Measurements from ENCODE around the gene PTPRU. TPM values are rescaled to one million over a fixed set of nuclear protein-coding genes. Genes with fewer than 3 reads are reported as not detected.

Gene PTPRU
- total RNA-seq, 5 donors from 2014 or later (not counting 1 experiment from before 2014, with no cell fraction given), result 0.13 to 0.82 (median 0.33) TPM; not detected in 2

- WGBS (ENCODE audit: insufficient coverage), result 84% methylated on average over 4 of the region's 4 CpGs
- ChIA-PET POLR2A (no interaction called here), CTCF (interaction anchor here in 1 of 2 donors (0.6 to 0.7 kb wide), 2 partner anchors 9 to 968 kb away, joined by 3 to 5 read pairs; no protein-coding TSS in a partner anchor)
- H3K27ac ChIP-seq (ENCODE audit: low read length), result no peak overlapping the region
- peaks cover 18% of the 10 kb centered on the region for H3K36me3 Mint-ChIP-seq
- DNase-seq, result no peak
- no peak for ATAC-seq (replicated peaks in 1 of 4)
- H3K9me3 Mint-ChIP-seq, result no peaks in the 10 kb centered on the region
- no peaks in the 10 kb centered on the region for H3K27me3 ChIP-seq (replicated peaks in 1 of 2; ENCODE audit: control insufficient read depth in 2 of 2, extremely low read depth in 1 of 2, insufficient read depth in 2 of 2, low read length in 1 of 2)
- no peaks in the 10 kb centered on the region for H3K9me3 ChIP-seq
- H3K4me3 Mint-ChIP-seq, result no peak overlapping the region
- H3K36me3 ChIP-seq (ENCODE audit: control insufficient read depth in 2 of 2, extremely low read depth in 1 of 2, insufficient read depth in 1 of 2, low read length in 1 of 2), result peaks cover 0 to 9% of the 10 kb centered on the region in 2 donors
- H3K4me1 ChIP-seq (ENCODE audit: control insufficient read depth in 1 of 2, extremely low read depth in 1 of 2, insufficient read depth in 2 of 2, low read length in 2 of 2), result peaks cover 0 to 8% of the 10 kb centered on the region in 2 experiments
- H3K4me1 Mint-ChIP-seq, result peaks cover 10 to 11% (median 10%) of the 10 kb centered on the region in 3 donors
- H3K27ac Mint-ChIP-seq, result no peak overlapping the region
- H3K27me3 Mint-ChIP-seq, result no peaks in the 10 kb centered on the region
- no peak overlapping the region for H3K4me3 ChIP-seq (ENCODE audit: control insufficient read depth in 1 of 2, extremely low read depth in 1 of 2, low read length in 1 of 2)
These were observed 11.0 kb upstream of the PTPRU start for GRCh38 chr1:29225361-29225760.

GRCh38 chr1:29227511-29227910 is 8.8 kb upstream of the PTPRU start:
- no peaks in the 10 kb centered on the region for H3K27me3 Mint-ChIP-seq
- H3K36me3 Mint-ChIP-seq, result peaks cover 9% of the 10 kb centered on the region
- no peaks in the 10 kb centered on the region for H3K9me3 Mint-ChIP-seq
- H3K27ac ChIP-seq (ENCODE audit: low read length), result no peak overlapping the region
- DNase-seq (no peak), ATAC-seq (replicated peaks in 1 of 4) (no peak)
- 100% methylated on average over 5 of the region's 5 CpGs for WGBS (ENCODE audit: insufficient coverage)
- H3K4me3 Mint-ChIP-seq, result no peak overlapping the region
- ChIA-PET POLR2A (no interaction called here), CTCF (no interaction called here)
- no peaks in the 10 kb centered on the region for H3K9me3 ChIP-seq
- peaks cover 20 to 21% (median 21%) of the 10 kb centered on the region in 3 donors for H3K4me1 Mint-ChIP-seq
- no peak overlapping the region for H3K27ac Mint-ChIP-seq
- H3K4me3 ChIP-seq (ENCODE audit: control insufficient read depth in 1 of 2, extremely low read depth in 1 of 2, low read length in 1 of 2), result no peak overlapping the region
- H3K36me3 ChIP-seq (ENCODE audit: control insufficient read depth in 2 of 2, extremely low read depth in 1 of 2, insufficient read depth in 1 of 2, low read length in 1 of 2), result peaks cover 0 to 6% of the 10 kb centered on the region in 2 donors
- no peaks in the 10 kb centered on the region for H3K27me3 ChIP-seq (replicated peaks in 1 of 2; ENCODE audit: control insufficient read depth in 2 of 2, extremely low read depth in 1 of 2, insufficient read depth in 2 of 2, low read length in 1 of 2)
- peaks cover 5 to 8% of the 10 kb centered on the region in 2 experiments for H3K4me1 ChIP-seq (ENCODE audit: control insufficient read depth in 1 of 2, extremely low read depth in 1 of 2, insufficient read depth in 2 of 2, low read length in 2 of 2)

- H3K4me3 Mint-ChIP-seq, result peak overlapping the region; percentile 90 to 99 (median 92)
- peak overlapping the region in 1 of 2 donors; percentile 93 for H3K27ac Mint-ChIP-seq
- peaks cover 7 to 11% of the 10 kb centered on the region in 2 donors for H3K27me3 Mint-ChIP-seq
- DNase-seq (no peak), ATAC-seq (replicated peaks in 1 of 4) (no peak)
- Histone ChIP-seq H3K4me3 (ENCODE audit: control insufficient read depth in 1 of 2, extremely low read depth in 1 of 2, low read length in 1 of 2) (peak overlapping the region; percentile 77 to 80), H3K9me3 (no peaks in the 10 kb centered on the region), H3K4me1 (ENCODE audit: control insufficient read depth in 1 of 2, extremely low read depth in 1 of 2, insufficient read depth in 2 of 2, low read length in 2 of 2) (peaks cover 5 to 8% of the 10 kb centered on the region in 2 experiments), H3K27me3 (replicated peaks in 1 of 2; ENCODE audit: control insufficient read depth in 2 of 2, extremely low read depth in 1 of 2, insufficient read depth in 2 of 2, low read length in 1 of 2) (peaks cover 0 to 4% of the 10 kb centered on the region in 2 experiments), H3K27ac (ENCODE audit: low read length) (peak overlapping the region; percentile 32), H3K36me3 (ENCODE audit: control insufficient read depth in 2 of 2, extremely low read depth in 1 of 2, insufficient read depth in 1 of 2, low read length in 1 of 2) (no peaks in the 10 kb centered on the region)
- 24% methylated on average over 3 of the region's 4 CpGs for WGBS (ENCODE audit: insufficient coverage)
- CTCF ChIA-PET, result interaction anchor here in 1 of 2 donors (0.7 kb wide), 1 partner anchor 331 kb away, joined by 4 read pairs; no protein-coding TSS in a partner anchor
- H3K9me3 Mint-ChIP-seq, result no peaks in the 10 kb centered on the region
- H3K36me3 Mint-ChIP-seq, result no peaks in the 10 kb centered on the region
- POLR2A ChIA-PET, result no interaction called here
- H3K4me1 Mint-ChIP-seq, result peaks cover 20 to 21% (median 21%) of the 10 kb centered on the region in 3 donors
These were observed 6.1 kb upstream of the PTPRU start for GRCh38 chr1:29230204-29230552.

GRCh38 chr1:29230553-29231378 is 5.6 kb upstream of the PTPRU start, which contains the start of gene MECR:
Gene MECR (minus strand): TSS chr1:29230934. CDS start chr1:29230906, 28 bp downstream.
- peak within 1 kb of the TSS; percentile 90 to 99 (median 92) for H3K4me3 Mint-ChIP-seq
- H3K27me3 ChIP-seq (replicated peaks in 1 of 2; ENCODE audit: control insufficient read depth in 2 of 2, extremely low read depth in 1 of 2, insufficient read depth in 2 of 2, low read length in 1 of 2), result peaks cover 0 to 6% of the 10 kb centered on the region in 2 experiments
- no peaks in the 10 kb centered on the region for H3K36me3 Mint-ChIP-seq
- H3K4me1 ChIP-seq (ENCODE audit: control insufficient read depth in 1 of 2, extremely low read depth in 1 of 2, insufficient read depth in 2 of 2, low read length in 2 of 2), result peaks cover 5 to 8% of the 10 kb centered on the region in 2 experiments
- WGBS (ENCODE audit: insufficient coverage), result 2% methylated on average over 34 of the region's 52 CpGs
- no peaks in the 10 kb centered on the region for H3K36me3 ChIP-seq (ENCODE audit: control insufficient read depth in 2 of 2, extremely low read depth in 1 of 2, insufficient read depth in 1 of 2, low read length in 1 of 2)
- H3K4me3 ChIP-seq (ENCODE audit: control insufficient read depth in 1 of 2, extremely low read depth in 1 of 2, low read length in 1 of 2), result peak within 1 kb of the TSS; percentile 77 to 80
- no peaks in the 10 kb centered on the region for H3K9me3 Mint-ChIP-seq
- peak within 1 kb of the TSS; percentile 32 for H3K27ac ChIP-seq (ENCODE audit: low read length)
- peak within 1 kb of the TSS; percentile 89 to 93 for H3K27ac Mint-ChIP-seq
- ChIA-PET CTCF (interaction anchor here in 1 of 2 donors (0.7 kb wide), 2 partner anchors 331 to 494 kb away, joined by 3 to 4 read pairs; partner anchors contain the start of gene YTHDF2), POLR2A (no interaction called here)
- no peaks in the 10 kb centered on the region for H3K9me3 ChIP-seq
- peaks cover 10 to 15% of the 10 kb centered on the region in 2 donors for H3K27me3 Mint-ChIP-seq
- DNase-seq (peak; percentile 84 to 96 (median 91)), ATAC-seq (replicated peaks in 1 of 4) (peak; percentile 95 to 98 (median 98))
- H3K4me1 Mint-ChIP-seq, result peaks cover 21 to 22% (median 22%) of the 10 kb centered on the region in 3 donors

- WGBS (ENCODE audit: insufficient coverage), result 84% methylated on average over 2 of the region's 3 CpGs
These were observed 3.9 kb upstream of the PTPRU start for GRCh38 chr1:29232387-29232786.

DNA sequence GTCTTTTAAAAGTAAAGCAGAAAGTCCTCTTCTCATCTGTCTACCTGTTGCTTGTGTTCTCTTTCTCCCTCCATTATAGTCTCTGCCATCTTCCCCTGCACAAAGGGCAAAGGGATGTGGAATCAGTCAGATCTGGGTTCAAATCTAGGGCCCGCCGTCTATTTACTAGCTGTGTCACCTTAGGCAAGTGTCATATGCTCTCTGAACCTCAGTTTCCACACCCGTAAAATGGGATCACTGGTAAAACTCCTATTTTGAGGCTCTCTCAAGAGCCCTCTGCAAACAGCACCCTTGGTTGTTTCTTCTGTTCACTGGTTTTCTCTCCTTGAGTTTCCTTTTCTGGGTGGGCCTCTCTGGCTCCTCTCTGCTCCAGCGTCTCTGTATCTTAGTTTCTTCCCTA is 2.6 kb upstream of the PTPRU start:
- H3K27me3 ChIP-seq (replicated peaks in 1 of 2; ENCODE audit: control insufficient read depth in 2 of 2, extremely low read depth in 1 of 2, insufficient read depth in 2 of 2, low read length in 1 of 2), result peaks cover 5 to 28% of the 10 kb centered on the region in 2 experiments
- Mint-ChIP-seq H3K4me3 (no peak overlapping the region), H3K27ac (no peak overlapping the region), H3K9me3 (no peaks in the 10 kb centered on the region), H3K4me1 (peaks cover 37 to 43% (median 38%) of the 10 kb centered on the region in 3 donors), H3K27me3 (peaks cover 27 to 33% of the 10 kb centered on the region in 2 donors), H3K36me3 (no peaks in the 10 kb centered on the region)
- ChIA-PET CTCF (no interaction called here), POLR2A (no interaction called here)
- H3K4me1 ChIP-seq (ENCODE audit: control insufficient read depth in 1 of 2, extremely low read depth in 1 of 2, insufficient read depth in 2 of 2, low read length in 2 of 2), result peaks cover 14 to 27% of the 10 kb centered on the region in 2 experiments
- no peak overlapping the region for H3K27ac ChIP-seq (ENCODE audit: low read length)
- no peak for ATAC-seq (replicated peaks in 1 of 4)
- no peak for DNase-seq
- WGBS (ENCODE audit: insufficient coverage), result 93% methylated on average over 4 of the region's 4 CpGs
- no peaks in the 10 kb centered on the region for H3K9me3 ChIP-seq
- no peak overlapping the region for H3K4me3 ChIP-seq (ENCODE audit: control insufficient read depth in 1 of 2, extremely low read depth in 1 of 2, low read length in 1 of 2)
- no peaks in the 10 kb centered on the region for H3K36me3 ChIP-seq (ENCODE audit: control insufficient read depth in 2 of 2, extremely low read depth in 1 of 2, insufficient read depth in 1 of 2, low read length in 1 of 2)

More at GRCh38 chr1:29232387-29232786, 3.9 kb upstream of the PTPRU start:
- H3K4me1 ChIP-seq (ENCODE audit: control insufficient read depth in 1 of 2, extremely low read depth in 1 of 2, insufficient read depth in 2 of 2, low read length in 2 of 2), result peaks cover 14 to 18% of the 10 kb centered on the region in 2 experiments
- ATAC-seq (replicated peaks in 1 of 4) (no peak), DNase-seq (no peak)
- H3K27me3 Mint-ChIP-seq, result peaks cover 20 to 26% of the 10 kb centered on the region in 2 donors
- H3K27ac ChIP-seq (ENCODE audit: low read length), result no peak overlapping the region
- peak overlapping the region in 1 of 3 donors; percentile 45 for H3K4me3 Mint-ChIP-seq
- no peak overlapping the region for H3K27ac Mint-ChIP-seq
- no peaks in the 10 kb centered on the region for H3K36me3 Mint-ChIP-seq
- ChIA-PET CTCF (interaction anchor here in 1 of 2 donors (0.5 kb wide), 1 partner anchor 115 kb away, joined by 4 read pairs; no protein-coding TSS in a partner anchor), POLR2A (no interaction called here)
- no peaks in the 10 kb centered on the region for H3K9me3 Mint-ChIP-seq
- H3K4me1 Mint-ChIP-seq, result peaks cover 32 to 35% (median 33%) of the 10 kb centered on the region in 3 donors
- no peaks in the 10 kb centered on the region for H3K36me3 ChIP-seq (ENCODE audit: control insufficient read depth in 2 of 2, extremely low read depth in 1 of 2, insufficient read depth in 1 of 2, low read length in 1 of 2)
- H3K27me3 ChIP-seq (replicated peaks in 1 of 2; ENCODE audit: control insufficient read depth in 2 of 2, extremely low read depth in 1 of 2, insufficient read depth in 2 of 2, low read length in 1 of 2), result peaks cover 5 to 18% of the 10 kb centered on the region in 2 experiments
- H3K9me3 ChIP-seq, result no peaks in the 10 kb centered on the region
- H3K4me3 ChIP-seq (ENCODE audit: control insufficient read depth in 1 of 2, extremely low read depth in 1 of 2, low read length in 1 of 2), result no peak overlapping the region

All from T-cell (primary cell).